ENCODE data around the gene PALLD. TPM values are rescaled to one million over a fixed set of nuclear protein-coding genes. Genes with fewer than 3 reads are reported as not detected.
A peak's percentile ranks its signal among the peaks of the same experiment; 100 is the strongest.

PALLD gene
- total RNA-seq, 1 experiment from 2014 or later = 18.3 TPM

- Histone ChIP-seq H3T11ph (ENCODE audit: low read length) (no peak overlapping the region), H3K27me3 (ENCODE audit: insufficient read depth, low read length) (no peaks in the 10 kb centered on the region; the same call in 1 of the 2 replicates), H4K91ac (ENCODE audit: insufficient read length, low read depth, low read length) (no peak overlapping the region), H4K5ac (ENCODE audit: insufficient read length, low read depth, low read length) (no peak overlapping the region), H3K27ac (ENCODE audit: insufficient read length, low read depth, low read length) (no peak overlapping the region), H2BK12ac (ENCODE audit: insufficient read length, low read depth, low read length) (no peak overlapping the region), H2BK20ac (ENCODE audit: low read depth, low read length, poor library complexity, severe bottlenecking) (no peak overlapping the region), H4K20me1 (ENCODE audit: control insufficient read depth, insufficient read depth, insufficient read length) (no peaks in the 10 kb centered on the region), H3K18ac (ENCODE audit: insufficient read length, low read depth, low read length) (no peak overlapping the region), H3K14ac (ENCODE audit: insufficient read depth, low read length) (no peak overlapping the region), H2AK5ac (ENCODE audit: insufficient read length, low read length) (no peak overlapping the region), H3K79me1 (ENCODE audit: insufficient read depth, low read depth, low read length, poor library complexity, severe bottlenecking) (no peaks in the 10 kb centered on the region), H4K8ac (replicated peaks; ENCODE audit: insufficient read length, low read depth, low read length) (no peak overlapping the region), H2BK5ac (ENCODE audit: insufficient read length, low read length) (no peak overlapping the region), H3K23ac (ENCODE audit: insufficient read length, low read depth, low read length) (no peak overlapping the region), H3K4ac (ENCODE audit: low read depth, low read length) (no peak overlapping the region), H3K23me2 (ENCODE audit: insufficient read length, low read depth, low read length, poor library complexity, severe bottlenecking) (peaks cover 7% of the 10 kb centered on the region), H3K79me2 (ENCODE audit: insufficient read depth, low read length) (no peaks in the 10 kb centered on the region; the same call in 1 of the 2 replicates), H3K4me2 (ENCODE audit: insufficient read depth, insufficient read length, low read length) (peak overlapping the region; percentile 87), H3K4me1 (ENCODE audit: insufficient read depth, low read length) (peaks cover 2% of the 10 kb centered on the region; the same call in 1 of the 2 replicates), H2BK120ac (ENCODE audit: low read depth, low read length, poor library complexity, severe bottlenecking) (no peak overlapping the region), H3K56ac (ENCODE audit: insufficient read length, low read depth, low read length) (no peak overlapping the region), H3K9ac (ENCODE audit: extremely low read depth, insufficient read length, low read length) (peak overlapping the region; percentile 57), H2BK15ac (ENCODE audit: low read depth, low read length) (no peak overlapping the region), H3K9me3 (ENCODE audit: control insufficient read depth, low read depth, low read length) (no peaks in the 10 kb centered on the region), H2AFZ (ENCODE audit: low read length) (peak overlapping the region; percentile 14)
- no peaks in the 10 kb centered on the region for H3K36me3 Mint-ChIP-seq (ENCODE audit: insufficient read depth in 1 of 3, low read depth in 3 of 3)
- peak; percentile 56 for TF ChIP-seq CTCF (conservative IDR thresholded peaks at IDR 0.05)
- H3K27ac Mint-ChIP-seq = peak overlapping the region in 2 of 3 experiments; percentile 58 to 95; a peak in 5 of 7 replicates
- no peaks in the 10 kb centered on the region for H3K9me3 Mint-ChIP-seq
- peak; percentile 73 for DNase-seq
- peak overlapping the region; percentile 84 to 91 for H3K4me3 Mint-ChIP-seq
- peaks cover 39 to 52% of the 10 kb centered on the region in 2 experiments for H3K4me1 Mint-ChIP-seq
- no CpG with 5 or more reads among the region's 55 CpGs for WGBS (ENCODE audit: extremely low coverage, insufficient read length, low lambda C conversion rate)
- peaks cover 25% of the 10 kb centered on the region for H3K27me3 Mint-ChIP-seq (ENCODE audit: low read depth)
Observed at GRCh38 chr4:168631241-168632162, 134.7 kb downstream of the PALLD start.

All from H9 (cell line).